Measurements from ENCODE around the gene PPP1R11. TPM values are rescaled to one million over a fixed set of nuclear protein-coding genes. Genes with fewer than 3 reads are reported as not detected.

PPP1R11 gene
- total and polyA plus RNA-seq, 2 of the 13 experiments (the other 11 are each of a cell fraction or from before 2014, with no cell fraction given): 32.1 to 58.9 TPM

DNA sequence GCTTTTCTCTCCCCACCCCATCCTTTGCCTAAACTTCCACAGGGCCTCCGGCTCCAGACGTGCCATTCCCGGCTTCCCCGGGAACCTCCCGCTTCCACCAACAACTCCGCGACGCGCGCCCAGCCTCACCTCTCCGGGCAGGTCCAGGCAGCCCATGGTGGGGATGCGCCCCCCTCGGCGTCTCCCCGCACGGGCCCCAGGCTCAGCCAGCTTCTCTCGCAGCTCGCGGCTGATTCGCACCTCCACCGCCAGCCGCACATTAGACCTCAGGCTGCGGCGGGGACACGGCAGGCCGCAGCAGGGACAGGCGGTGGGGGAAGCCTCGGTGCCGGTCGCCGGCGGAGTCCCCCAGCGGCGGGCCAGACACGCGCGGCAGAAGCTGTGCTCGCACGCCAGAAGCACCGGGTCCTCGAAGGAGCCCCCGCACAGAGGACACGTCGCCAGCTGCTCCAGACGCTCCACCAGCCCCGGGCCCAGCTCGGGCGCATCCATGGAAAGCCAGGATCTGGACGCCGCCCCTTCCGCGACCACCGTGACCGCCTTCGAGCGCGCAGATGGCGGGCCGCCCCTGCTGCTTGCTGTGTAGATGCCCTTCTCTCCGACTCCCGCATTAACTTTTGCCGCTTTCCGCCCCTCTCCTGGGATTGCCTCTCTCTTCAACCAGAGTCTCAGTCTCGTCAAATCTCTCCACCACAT, 8.2 kb downstream of the PPP1R11 start, which contains the start of gene RNF39 (continued):
- TF ChIP-seq, protein P1, sequence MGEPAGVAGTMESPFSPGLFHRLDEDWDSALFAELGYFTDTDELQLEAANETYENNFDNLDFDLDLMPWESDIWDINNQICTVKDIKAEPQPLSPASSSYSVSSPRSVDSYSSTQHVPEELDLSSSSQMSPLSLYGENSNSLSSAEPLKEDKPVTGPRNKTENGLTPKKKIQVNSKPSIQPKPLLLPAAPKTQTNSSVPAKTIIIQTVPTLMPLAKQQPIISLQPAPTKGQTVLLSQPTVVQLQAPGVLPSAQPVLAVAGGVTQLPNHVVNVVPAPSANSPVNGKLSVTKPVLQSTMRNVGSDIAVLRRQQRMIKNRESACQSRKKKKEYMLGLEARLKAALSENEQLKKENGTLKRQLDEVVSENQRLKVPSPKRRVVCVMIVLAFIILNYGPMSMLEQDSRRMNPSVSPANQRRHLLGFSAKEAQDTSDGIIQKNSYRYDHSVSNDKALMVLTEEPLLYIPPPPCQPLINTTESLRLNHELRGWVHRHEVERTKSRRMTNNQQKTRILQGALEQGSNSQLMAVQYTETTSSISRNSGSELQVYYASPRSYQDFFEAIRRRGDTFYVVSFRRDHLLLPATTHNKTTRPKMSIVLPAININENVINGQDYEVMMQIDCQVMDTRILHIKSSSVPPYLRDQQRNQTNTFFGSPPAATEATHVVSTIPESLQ (CRISPR knock-in tag; conservative IDR thresholded peaks at IDR 0.05): no peak
- no peak for TF ChIP-seq ZNF558 (CRISPR knock-in tag; IDR thresholded peaks at IDR 0.05; ENCODE audit: borderline replicate concordance)
- TF ChIP-seq, protein P2, sequence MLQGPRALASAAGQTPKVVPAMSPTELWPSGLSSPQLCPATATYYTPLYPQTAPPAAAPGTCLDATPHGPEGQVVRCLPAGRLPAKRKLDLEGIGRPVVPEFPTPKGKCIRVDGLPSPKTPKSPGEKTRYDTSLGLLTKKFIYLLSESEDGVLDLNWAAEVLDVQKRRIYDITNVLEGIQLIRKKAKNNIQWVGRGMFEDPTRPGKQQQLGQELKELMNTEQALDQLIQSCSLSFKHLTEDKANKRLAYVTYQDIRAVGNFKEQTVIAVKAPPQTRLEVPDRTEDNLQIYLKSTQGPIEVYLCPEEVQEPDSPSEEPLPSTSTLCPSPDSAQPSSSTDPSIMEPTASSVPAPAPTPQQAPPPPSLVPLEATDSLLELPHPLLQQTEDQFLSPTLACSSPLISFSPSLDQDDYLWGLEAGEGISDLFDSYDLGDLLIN (CRISPR knock-in tag; IDR thresholded peaks at IDR 0.05; ENCODE audit: borderline replicate concordance): no peak
- no peak; the same call in 1 of the 2 replicates for TF ChIP-seq SPEN (CRISPR knock-in tag; IDR thresholded peaks at IDR 0.05; ENCODE audit: low read depth)
- no peak for TF ChIP-seq POLR2G (IDR thresholded peaks at IDR 0.05; ENCODE audit: low read depth, low read length)
- no peak for TF ChIP-seq ZNF720 (CRISPR knock-in tag; IDR thresholded peaks at IDR 0.05)
- peak; percentile 24; the same call in 1 of the 2 replicates for TF ChIP-seq SALL2 (CRISPR knock-in tag; IDR thresholded peaks at IDR 0.05)
- TF ChIP-seq, protein P3, sequence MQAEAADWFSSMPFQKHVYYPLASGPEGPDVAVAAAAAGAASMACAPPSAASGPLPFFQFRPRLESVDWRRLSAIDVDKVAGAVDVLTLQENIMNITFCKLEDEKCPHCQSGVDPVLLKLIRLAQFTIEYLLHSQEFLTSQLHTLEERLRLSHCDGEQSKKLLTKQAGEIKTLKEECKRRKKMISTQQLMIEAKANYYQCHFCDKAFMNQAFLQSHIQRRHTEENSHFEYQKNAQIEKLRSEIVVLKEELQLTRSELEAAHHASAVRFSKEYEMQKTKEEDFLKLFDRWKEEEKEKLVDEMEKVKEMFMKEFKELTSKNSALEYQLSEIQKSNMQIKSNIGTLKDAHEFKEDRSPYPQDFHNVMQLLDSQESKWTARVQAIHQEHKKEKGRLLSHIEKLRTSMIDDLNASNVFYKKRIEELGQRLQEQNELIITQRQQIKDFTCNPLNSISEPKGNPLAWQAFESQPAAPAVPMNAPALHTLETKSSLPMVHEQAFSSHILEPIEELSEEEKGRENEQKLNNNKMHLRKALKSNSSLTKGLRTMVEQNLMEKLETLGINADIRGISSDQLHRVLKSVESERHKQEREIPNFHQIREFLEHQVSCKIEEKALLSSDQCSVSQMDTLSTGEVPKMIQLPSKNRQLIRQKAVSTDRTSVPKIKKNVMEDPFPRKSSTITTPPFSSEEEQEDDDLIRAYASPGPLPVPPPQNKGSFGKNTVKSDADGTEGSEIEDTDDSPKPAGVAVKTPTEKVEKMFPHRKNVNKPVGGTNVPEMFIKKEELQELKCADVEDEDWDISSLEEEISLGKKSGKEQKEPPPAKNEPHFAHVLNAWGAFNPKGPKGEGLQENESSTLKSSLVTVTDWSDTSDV (CRISPR knock-in tag; IDR thresholded peaks at IDR 0.05): peak; percentile 86; the same call in 1 of the 2 replicates
- TF ChIP-seq TOPORS (CRISPR knock-in tag; IDR thresholded peaks at IDR 0.05): no peak
- no peak for TF ChIP-seq BRCA1 (CRISPR knock-in tag; IDR thresholded peaks at IDR 0.05)
- TF ChIP-seq MEIS1 (CRISPR knock-in tag; IDR thresholded peaks at IDR 0.05; ENCODE audit: borderline replicate concordance): no peak
- peak; percentile 91; the same call in 1 of the 2 replicates for TF ChIP-seq MTF2 (CRISPR knock-in tag; IDR thresholded peaks at IDR 0.05; ENCODE audit: borderline replicate concordance)
- TF ChIP-seq, protein P4, sequence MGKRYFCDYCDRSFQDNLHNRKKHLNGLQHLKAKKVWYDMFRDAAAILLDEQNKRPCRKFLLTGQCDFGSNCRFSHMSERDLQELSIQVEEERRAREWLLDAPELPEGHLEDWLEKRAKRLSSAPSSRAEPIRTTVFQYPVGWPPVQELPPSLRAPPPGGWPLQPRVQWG (CRISPR knock-in tag; IDR thresholded peaks at IDR 0.05; ENCODE audit: borderline replicate concordance, low read depth): no peak
- peak; percentile 87 for TF ChIP-seq ZNF777 (CRISPR knock-in tag; IDR thresholded peaks at IDR 0.05)
- TF ChIP-seq, protein P5, sequence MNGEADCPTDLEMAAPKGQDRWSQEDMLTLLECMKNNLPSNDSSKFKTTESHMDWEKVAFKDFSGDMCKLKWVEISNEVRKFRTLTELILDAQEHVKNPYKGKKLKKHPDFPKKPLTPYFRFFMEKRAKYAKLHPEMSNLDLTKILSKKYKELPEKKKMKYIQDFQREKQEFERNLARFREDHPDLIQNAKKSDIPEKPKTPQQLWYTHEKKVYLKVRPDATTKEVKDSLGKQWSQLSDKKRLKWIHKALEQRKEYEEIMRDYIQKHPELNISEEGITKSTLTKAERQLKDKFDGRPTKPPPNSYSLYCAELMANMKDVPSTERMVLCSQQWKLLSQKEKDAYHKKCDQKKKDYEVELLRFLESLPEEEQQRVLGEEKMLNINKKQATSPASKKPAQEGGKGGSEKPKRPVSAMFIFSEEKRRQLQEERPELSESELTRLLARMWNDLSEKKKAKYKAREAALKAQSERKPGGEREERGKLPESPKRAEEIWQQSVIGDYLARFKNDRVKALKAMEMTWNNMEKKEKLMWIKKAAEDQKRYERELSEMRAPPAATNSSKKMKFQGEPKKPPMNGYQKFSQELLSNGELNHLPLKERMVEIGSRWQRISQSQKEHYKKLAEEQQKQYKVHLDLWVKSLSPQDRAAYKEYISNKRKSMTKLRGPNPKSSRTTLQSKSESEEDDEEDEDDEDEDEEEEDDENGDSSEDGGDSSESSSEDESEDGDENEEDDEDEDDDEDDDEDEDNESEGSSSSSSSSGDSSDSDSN (CRISPR knock-in tag; IDR thresholded peaks at IDR 0.05): peak; percentile 88
- no peak for TF ChIP-seq ZNF10 (CRISPR knock-in tag; IDR thresholded peaks at IDR 0.05; ENCODE audit: borderline replicate concordance, low read depth)
- TF ChIP-seq ZNF180 (CRISPR knock-in tag; IDR thresholded peaks at IDR 0.05; ENCODE audit: borderline replicate concordance, low read depth): no peak
